ENCODE data around the gene ELF4.
A peak's percentile ranks its signal among the peaks of the same experiment; 100 is the strongest.

ELF4 gene

DNA sequence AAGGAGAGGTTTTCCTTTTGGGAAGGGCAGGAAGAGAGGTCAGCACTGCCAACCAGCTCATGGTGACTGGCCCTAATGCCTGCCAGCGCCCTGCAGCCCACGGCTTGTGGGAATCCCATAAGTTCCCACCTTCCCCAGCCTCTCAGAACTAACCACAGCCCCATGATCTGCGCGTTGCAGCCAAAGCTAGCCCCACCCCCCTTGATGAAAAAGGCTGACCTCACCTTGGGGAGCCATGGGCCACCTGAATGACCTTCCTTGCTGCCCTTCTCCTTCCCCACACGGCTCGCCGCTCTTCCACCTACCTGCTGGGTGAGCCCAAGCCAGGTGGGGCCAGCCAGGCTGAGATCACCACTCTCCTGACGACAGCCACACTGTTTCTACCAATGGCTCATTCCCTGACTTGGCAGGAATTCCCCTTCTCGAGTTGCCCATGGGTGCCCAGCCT lies 3.9 kb upstream of the ELF4 start:
- no peak for DNase-seq (ENCODE audit: low read depth in 2 of 2)

DNA sequence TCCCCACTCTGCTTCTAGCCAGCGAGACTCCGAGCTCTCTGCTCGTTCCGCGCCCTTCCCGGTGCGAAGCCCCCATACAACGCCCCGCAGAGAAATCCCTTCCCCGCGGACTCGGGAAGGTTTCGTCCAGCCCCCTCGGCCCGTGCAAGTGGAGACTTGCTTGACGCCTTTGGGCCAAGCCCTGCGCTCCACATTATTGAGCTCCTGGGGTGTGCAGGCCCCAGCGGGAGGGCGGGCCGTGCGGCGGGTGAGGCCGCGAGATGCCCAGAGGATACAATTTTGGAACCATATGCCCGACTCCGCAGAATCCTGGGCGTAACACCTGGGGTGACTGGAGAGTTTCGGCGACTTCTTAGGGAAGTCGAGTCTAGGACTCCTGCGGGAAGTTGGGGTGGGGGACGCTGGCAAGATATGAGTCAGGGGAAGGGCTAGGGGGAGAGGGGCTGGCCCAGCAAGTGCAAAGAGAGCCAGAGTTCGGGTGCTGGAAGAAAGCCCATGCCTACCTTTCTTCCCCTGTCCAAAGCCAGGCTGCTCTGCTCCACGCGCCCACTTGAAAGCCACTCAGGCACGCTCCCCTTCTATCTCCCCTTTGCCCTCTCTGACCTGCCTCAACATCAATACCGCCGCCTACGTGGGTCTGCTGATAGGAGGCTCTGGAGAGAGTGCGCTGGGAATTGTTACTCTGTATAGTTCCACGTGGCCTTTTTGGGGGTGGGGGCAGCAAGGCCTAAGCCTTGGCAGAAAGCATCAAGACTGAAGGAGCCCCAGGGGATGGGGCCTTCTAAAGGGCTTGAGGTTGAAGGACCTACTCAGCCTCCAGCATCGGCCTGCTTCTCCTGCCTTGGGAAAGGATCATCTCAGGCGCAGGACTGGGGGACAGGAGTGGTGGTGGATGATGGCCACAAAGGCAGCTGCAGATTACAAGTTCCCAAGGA lies 1.2 kb upstream of the ELF4 start:
- no peak for DNase-seq (ENCODE audit: low read depth in 2 of 2)

DNA sequence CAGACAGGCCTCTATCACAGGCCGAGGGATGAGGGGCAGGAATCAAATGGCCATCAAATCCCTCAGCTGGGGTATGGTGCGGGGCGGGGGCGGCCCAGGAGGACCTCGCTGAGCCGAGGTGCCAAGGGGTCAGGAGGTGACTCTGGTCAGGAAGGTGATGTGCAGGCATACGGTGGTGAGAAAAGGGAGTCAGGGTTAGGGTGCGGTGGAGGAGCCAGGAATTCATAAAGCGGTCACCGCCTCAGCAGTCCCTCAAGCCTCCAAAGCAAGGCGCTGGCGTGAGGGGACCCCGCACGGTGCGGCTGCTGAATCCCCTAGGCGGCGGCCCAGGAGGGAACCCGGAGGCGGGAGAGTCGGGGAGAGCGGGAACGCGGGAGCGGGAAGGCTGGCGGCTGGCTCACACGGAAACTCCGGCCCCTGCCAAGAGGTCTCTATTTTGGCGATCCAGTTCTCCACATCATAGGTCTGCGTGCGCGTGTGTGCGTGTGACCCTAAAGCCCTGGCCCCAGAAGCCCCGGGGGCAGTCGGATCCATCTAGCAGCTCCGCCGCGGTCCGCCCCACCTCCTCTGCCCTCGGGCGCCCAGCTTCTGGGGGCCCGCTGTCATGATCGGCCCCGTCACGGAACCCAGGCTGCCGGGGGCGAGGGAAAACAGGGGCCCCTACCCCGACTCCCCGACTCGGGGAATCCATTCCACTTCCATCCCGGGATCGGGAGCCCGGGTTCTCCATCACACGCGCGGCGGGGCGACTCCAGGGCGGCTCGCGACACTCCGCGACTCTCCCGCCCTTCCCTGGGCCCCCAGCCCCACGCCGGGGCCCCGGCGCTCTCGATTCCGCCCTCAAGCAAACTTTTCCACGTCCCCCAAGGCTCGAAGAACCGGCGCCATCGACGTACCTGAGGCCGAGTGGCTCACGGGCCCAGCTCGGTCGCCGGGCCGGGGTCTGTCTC lies 593 bp downstream of the ELF4 start:
- no peak for DNase-seq (ENCODE audit: low read depth in 2 of 2)

DNA sequence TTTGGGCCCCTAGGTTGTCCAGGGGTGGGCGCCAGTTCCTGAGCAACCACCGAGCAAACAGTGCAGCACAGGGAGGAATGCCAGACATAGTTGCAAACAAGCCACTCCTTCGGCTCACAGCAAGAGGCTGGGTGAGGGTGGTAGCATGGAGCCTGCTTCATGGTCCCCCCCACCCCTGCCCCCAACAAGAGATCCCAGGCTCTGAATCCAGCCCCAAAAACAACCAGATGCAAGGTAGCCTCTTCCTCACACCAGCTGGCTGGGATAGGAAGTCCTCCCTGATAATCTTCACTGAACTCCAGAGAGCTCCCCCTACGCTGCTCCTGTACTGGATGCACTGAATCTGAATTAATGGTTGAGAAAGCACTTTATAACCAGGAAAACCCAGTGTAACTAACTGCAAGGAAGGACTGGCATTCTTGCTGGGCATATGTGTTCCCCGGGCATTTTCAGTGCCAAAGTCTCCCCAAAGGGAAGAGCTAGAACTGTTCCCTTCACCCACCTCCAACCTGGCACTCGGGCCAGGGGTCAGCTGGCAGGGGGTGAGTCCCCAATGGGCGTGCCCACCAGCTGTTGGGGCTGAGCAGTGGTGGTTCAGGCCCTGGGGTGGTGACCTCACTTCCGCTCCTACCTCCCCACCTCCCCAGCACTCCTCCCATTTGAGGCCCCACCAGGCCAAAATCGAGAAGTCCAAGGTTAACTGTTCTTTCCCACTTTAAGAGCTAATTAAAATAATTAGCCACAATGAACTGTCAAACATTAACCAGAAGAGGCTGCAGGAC lies 1.5 kb downstream of the ELF4 start:
- no peak for DNase-seq (ENCODE audit: low read depth in 2 of 2)

DNA sequence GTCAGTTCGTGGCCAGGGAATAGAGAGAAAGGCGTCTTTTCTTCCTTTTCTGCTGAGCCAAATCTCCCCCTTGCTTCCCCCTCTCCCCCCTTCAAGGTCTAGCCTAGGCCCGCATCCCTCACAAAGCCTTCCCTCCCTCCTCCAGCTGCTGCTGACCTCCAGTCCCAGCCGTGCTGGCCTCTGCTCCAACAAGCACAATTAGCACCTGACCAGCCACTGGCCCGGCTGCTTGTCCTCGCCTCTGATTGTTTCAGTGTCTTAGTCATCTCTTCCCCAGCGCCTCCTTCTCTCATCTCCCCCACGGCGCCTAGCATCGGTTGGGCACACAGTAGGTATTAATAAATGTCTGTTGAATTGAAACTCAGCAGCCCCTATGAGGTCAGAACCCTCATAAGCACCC lies 4.2 kb downstream of the ELF4 start:
- DNase-seq (ENCODE audit: low read depth in 2 of 2): no peak

DNA sequence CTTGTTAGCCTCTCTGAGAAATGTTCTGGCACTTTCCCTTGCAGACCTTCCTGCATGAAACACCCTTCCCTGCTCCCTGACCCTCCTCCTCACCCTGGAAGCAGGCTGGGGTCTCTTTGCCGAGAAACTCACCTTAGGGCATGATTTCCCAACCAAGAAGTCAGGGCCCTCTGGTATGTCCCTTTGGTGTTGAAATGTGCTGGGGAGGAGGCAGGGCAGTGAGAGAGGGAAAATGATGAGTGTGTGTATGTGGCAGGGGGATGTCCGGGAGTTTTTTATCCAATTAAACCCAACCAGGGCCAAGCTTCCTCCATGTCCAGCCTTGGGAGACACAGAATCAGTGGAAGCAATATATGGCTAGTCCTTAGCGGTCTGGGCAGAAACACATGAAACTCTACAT lies 5.1 kb downstream of the ELF4 start:
- DNase-seq (ENCODE audit: low read depth in 2 of 2): no peak

DNA sequence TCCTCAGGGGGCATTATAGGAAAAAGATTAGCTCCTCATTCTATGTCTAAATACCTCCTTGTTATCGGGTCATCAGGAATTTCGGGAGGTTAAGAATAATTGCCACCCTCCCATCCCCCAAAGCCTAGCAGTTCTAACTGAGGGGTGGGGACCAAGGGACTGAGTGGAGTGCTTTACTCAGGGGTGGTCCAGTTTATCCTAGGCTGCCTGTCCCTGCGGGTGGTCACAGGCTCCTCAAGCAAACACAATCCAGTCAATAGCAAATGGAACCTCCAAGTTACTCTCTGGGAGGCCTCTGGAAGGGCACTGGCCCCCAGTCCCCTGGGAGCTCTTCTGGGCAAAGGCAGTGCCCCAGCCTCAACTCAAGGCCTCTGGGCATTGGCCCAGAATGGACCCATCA lies 6.7 kb downstream of the ELF4 start:
- DNase-seq (ENCODE audit: low read depth in 2 of 2): no peak

DNA sequence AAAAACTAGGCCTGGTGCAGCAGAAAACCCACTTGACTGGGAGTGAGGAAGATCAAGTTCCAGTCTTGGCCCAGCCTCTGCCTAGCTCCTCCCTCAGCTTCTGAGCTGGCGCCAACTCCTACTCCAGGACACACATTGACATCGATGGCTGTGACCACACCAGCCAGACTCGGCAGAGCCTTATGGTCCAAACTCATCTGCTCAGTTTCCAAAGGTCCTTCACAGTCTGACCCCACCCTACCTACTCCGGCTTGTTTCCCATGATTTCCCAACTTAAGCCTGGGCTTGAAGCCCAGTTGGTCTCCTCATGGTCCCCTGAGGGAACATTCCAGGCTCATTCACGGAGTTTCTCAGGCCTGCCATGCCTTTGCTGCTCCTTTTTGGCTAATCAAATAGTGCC lies 10.1 kb downstream of the ELF4 start:
- DNase-seq (ENCODE audit: low read depth in 2 of 2): peak; percentile 47 to 49

DNA sequence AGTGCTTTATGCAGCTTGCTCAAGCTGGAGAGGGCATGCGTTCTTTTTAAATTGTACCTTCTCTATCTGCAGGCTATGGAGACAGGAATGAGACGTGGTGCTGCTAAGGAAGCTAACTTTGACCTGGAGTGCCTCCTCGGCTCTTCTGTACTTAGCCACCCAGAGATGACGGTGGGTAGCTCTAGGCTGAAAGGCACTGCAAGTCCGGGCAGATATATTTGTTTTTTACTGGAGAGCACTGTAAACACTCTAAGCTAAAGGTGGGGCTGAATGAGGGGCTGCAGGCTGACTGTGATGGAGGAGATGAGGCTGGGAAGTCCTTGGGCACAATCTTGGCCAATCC lies 12.1 kb downstream of the ELF4 start:
- DNase-seq (ENCODE audit: low read depth in 2 of 2): no peak

DNA sequence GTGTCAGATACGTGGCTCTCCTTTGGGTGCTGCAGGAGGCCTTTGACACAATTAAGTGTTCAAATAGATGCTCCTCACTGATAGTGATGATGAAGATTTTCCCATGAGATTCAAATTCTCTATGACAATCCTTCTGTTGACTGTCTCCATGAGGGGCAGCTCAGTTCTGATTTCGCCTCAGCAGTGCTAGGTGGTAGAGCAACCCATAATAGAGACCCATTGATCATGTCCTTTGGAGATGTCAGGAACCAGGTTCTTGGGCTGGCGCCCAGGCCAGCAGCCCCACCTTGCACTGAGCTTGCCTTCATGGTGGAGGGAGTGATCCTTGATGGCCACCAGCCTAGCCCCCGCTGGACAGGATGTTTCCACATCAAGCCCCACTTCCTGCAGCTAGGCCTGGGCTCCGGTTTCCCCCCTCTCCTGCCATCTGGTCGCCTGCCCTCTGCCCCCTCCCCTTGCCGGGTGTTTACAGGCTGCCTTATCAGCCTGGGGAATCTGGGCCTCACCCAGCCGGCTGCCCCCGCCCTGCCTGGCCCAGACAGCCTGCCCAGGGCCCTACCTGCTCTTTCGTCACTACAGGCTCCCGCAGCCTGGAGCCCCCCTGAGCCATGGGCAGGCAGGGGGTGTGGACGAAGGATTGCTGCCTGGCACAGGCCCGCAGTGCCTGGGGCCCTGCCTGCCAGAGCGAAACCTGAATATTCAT lies 12.6 kb downstream of the ELF4 start:
- no peak for DNase-seq (ENCODE audit: low read depth in 2 of 2)

DNA sequence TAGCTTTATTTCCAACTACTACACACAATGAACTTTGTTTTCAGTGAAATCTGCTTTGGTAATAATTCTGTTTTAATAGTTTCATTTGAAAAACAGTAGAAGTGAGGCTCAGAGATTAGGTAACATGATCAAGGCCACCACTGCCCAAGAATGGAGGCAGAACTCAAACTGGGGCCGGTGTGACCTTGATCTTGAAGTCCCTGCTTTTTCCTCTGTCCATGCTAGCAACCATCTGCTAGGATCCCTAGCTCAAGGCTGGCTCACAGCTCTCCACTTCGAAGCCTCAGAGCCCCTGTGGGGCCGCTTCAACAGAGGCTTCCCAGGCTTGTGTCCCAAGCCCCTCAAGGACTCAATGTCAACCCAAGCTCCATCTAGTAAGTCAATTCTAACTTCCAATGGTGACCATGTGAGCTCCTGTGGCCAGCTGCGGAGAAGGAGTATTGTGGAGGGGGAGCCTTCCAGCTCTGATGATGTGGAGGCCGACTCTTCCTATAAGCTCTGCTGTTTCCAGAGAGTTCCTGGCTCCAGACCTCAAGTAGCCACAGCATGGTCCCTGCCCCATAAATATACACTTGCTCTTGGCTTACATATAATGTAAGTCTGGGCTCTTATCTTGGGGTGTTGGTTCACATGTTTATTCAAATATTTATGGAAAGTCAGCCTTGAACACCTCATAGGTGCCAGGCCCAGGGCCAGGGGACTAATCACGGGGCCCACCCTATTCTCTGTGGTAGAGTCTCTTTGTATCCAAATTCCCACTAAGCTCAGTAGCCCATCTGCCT lies 14.9 kb downstream of the ELF4 start:
- no peak for DNase-seq (ENCODE audit: low read depth in 2 of 2)

DNA sequence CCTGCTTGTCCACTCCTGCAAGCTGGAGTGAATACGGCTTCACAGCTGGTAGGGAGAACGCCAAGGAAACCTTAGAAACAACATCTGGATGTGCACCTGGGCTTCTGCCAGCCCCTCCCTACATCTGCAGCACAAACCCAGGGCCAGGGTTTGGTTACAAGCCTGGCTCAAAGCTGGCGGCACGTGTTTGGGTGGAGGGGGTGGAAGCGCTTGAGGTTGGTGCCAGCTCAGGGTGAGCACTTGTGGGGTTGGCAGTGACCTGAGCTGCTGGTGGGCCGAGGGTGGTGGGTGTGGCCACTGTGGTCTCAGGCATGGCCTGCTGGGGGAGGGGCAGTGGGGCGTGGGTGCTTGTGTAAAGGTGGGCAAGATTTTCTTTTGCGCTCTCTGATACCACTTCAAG lies 15.6 kb downstream of the ELF4 start:
- DNase-seq (ENCODE audit: low read depth in 2 of 2): no peak

DNA sequence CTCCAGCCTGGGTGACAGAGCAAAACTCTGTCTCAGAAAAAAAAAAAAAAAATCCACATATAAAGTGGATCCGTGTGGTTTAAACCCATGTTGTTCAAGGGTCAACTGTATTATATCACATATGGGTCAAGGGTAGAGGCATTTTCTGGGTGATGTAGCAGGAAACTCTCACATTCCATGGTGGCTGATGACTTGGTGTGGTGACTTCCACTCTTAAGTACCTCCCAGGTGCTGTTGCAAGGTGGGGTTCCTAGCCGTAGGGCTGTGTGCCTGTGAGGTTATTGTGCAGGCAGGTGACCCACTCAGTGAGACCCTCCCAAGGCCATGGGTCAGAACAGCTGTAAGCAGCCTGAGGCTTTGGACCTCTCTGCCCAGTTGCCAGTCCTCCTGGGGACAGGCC lies 17.0 kb downstream of the ELF4 start:
- no peak for DNase-seq (ENCODE audit: low read depth in 2 of 2)

DNA sequence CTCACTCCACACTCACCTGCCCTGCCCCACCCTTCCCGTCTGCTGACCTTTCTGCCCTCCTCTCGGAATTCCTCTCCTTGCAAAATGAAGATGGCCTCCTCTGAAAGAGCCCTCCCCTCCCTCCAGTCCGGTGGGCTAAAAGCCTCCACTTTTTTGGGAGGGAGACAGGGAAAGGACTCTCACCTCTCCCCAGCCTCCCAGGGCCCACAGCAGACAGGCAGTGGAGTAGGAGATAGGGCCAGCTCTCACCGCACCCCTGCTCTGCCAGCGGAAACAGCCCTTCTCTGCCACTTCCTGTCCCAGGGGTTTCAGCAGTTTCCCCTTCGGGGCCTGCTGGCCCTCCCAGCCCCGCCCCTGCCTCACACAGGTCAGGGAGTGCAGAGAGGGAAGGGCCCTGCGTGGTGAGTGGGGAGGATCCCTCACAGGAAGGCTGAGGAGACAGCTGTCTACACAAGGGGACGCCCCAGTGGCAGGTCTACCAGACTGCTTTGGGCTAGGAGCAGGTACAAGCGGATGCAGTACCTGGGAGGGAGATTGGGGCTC lies 18.2 kb downstream of the ELF4 start:
- DNase-seq (ENCODE audit: low read depth in 2 of 2): no peak

DNA sequence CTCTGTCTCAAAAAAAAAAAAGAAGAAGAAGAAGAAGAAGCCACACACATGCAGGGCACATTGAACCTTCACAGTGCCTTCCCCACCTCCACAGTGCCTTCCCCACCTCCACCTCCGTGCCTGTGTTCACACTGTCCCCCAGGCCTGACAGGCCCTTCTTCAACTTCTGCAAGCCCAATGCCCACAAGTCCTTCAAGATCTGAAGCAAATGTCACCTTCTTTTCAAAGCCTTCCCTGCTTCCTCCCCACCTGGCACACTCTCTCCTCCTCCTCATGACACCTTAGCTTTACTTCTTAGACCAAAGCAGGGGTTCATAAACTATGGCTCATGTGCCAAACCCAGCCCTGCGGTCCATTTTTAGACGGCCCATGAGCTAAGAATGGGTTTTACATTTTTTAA lies 19.9 kb downstream of the ELF4 start:
- no peak for DNase-seq (ENCODE audit: low read depth in 2 of 2)

DNA sequence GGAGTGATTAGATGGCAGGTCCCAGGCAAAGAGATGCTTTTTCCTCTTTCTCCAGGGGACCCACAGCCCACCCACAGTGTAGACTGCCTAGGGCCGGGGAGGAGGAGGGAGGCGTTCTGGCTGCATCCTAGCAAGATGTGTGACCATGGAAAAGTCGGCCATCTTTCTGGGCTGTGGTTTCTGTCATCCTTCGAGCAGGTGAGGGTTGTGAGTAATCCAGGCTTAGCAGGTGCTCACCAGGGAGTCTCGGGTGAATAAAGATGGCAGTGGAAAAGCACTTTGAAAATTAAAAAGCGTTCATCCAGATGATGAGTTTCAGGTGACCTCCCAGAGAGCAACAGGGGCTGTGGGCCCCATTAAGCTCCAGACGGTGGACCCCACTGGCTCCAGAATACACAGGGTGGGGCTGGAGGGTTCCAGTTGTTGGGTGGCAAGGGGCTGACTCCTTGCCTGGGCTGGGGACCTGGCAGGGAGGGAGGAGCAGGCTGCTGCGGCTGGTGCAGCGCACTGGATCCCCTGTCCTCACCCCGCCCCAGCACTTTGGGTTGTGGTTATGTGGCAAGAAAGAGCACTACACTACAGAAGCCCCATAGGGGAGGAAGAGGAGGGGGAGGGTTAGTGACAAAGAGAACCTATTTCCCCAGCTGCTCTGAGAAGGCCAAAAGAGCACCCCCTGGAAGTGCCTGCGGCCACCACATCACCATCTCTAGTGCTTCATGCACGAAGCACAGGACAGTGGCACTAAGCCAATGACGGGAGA lies 23.7 kb downstream of the ELF4 start:
- DNase-seq (ENCODE audit: low read depth in 2 of 2): no peak

DNA sequence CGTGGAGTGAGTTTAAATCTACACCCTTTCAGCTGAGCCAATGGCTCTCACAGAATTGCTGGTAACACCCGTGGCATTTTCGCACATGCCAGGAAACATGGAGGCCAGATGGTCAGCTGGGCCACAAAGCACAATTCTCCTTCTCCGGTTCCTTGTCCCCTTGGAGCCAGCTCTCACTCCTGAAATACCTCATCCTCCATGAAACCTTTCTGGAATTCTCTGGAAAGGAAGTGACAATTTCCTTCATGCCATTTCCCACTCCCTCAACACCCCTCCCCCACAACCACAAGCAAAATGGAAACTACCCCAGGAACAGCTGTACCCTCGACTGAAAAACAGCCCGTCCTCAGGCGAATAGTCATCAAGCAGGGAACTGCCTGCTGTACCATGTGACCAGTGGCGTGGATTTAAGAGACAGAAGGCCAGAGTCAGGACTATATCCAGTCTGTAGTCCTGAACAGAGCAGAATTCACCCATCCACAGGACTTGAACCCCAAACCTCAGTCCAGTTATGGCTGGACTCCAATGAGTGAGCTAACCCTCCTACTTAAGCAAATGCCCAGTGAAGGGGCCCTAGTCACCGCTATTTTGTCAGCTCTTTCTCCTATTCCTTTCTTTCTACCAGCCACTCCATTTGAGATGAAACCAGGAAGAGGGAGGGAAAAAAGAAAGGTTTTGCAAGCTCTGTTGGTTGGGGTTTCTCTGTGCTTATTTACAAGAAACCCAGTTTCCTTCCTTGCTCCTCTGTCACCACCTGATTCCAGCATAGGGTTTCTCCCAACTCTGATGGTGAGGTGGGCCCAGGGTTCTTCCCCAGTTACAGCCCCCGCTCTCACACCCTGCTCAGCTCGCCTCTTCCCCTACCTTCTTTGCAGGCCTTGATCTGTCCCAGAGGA lies 24.5 kb downstream of the ELF4 start:
- DNase-seq (ENCODE audit: low read depth in 2 of 2): no peak

DNA sequence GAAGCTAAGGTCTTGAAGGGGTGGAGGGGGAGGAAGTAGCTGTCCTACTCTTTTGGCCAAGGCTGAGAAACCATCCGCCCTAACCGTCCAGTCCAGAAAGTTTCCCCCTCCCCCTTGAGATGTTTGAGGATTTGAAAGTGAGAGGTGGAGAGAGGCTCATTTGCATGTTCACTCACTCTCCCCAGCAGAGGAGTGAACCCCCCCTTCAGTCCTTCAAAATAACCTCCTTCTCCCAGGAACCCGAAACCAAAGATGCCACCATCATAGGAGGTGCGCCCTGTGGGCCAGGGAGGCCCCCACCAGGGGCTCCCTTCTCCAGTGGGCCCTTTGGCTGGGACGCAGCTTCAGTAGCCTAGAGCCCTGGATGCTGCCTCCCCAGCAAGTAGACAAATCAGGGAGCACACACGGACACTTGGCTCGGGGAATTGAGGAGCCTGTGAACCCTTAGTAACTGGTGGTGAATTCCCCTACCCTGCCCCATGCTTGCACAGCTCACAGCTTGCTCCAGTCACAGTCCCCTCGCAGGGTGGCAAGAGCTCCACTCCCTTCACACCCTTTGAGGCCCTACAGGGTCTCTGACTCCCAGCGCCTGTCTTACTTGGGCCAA lies 25.6 kb downstream of the ELF4 start:
- no peak for DNase-seq (ENCODE audit: low read depth in 2 of 2)
